Measurements from ENCODE around the gene TMEM94.

GRCh38 chr17:75507733-75508719 is 51.6 kb downstream of the TMEM94 start:
- no peak for TF ChIP-seq CTCF (IDR thresholded peaks at IDR 0.05)
- TF ChIP-seq POLR2AphosphoS5 (IDR thresholded peaks at IDR 0.05) = no peak
